ENCODE data around the gene SLC19A1. TPM values are rescaled to one million over a fixed set of nuclear protein-coding genes. Genes with fewer than 3 reads are reported as not detected.

The SLC19A1 gene
- total RNA-seq, 1 donor from 2014 or later, result 6.5 TPM

- peaks cover 8% of the 10 kb centered on the region for H3K4me1 Mint-ChIP-seq (ENCODE audit: low read depth)
- DNase-seq (ENCODE audit: low spot score), result no peak
- TF ChIP-seq CTCF (IDR thresholded peaks at IDR 0.05), result no peak
- H3K27me3 Mint-ChIP-seq (ENCODE audit: low read depth), result no peaks in the 10 kb centered on the region
- no peak overlapping the region for H3K27ac Mint-ChIP-seq (ENCODE audit: unreplicated experiment)
- no peak overlapping the region for H3K4me3 Mint-ChIP-seq (ENCODE audit: unreplicated experiment)
- H3K36me3 Mint-ChIP-seq (ENCODE audit: low read depth), result peaks cover 9% of the 10 kb centered on the region
- H3K9me3 Mint-ChIP-seq (ENCODE audit: low read depth), result no peaks in the 10 kb centered on the region
Observed at GRCh38 chr21:45492765-45493164, 49.5 kb downstream of the SLC19A1 start.

DNA sequence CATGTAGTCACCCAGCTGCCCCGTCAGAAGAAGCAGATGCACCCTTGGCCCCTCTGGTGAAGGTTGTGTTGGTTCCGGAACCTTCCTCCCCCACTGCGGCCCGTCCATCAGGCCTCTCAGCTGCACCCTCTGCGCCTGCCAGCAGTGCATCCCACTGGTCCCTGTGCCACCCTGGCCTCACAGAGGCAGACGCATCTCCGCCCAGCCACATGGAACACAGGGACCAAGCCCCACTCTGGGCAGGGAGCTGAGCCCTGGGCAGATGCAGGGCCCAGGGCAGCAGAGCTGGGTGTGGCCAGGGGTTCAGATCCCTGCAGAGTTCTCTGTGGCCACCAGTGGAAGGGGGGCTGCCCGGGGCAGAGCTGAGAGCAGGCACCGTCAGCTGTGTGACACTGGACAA lies 50.6 kb downstream of the SLC19A1 start:
- no peak overlapping the region for H3K4me3 Mint-ChIP-seq (ENCODE audit: unreplicated experiment)
- H3K4me1 Mint-ChIP-seq (ENCODE audit: low read depth), result peaks cover 11% of the 10 kb centered on the region
- no peak for DNase-seq (ENCODE audit: low spot score)
- H3K9me3 Mint-ChIP-seq (ENCODE audit: low read depth), result no peaks in the 10 kb centered on the region
- no peak overlapping the region for H3K27ac Mint-ChIP-seq (ENCODE audit: unreplicated experiment)
- TF ChIP-seq CTCF (IDR thresholded peaks at IDR 0.05), result no peak
- H3K27me3 Mint-ChIP-seq (ENCODE audit: low read depth), result no peaks in the 10 kb centered on the region
- peaks cover 10% of the 10 kb centered on the region for H3K36me3 Mint-ChIP-seq (ENCODE audit: low read depth)

DNA sequence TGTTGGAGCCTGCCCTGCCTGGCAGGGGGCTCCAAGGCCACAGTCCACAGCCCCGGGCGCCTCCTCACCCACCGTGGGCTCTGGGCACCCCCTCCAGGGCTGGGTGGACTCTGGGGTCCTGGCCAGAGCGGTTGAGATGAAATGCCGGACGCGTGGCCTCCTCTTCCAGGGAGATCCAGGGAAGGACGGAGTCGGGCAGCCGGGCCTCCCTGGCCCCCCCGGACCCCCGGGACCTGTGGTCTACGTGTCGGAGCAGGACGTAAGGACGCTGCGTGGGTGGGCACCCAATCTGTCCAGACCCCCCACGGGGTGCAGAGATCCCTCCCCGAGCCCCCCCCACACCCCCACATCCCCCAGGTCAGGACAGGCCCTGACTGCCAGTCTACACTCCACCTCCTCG lies 51.2 kb downstream of the SLC19A1 start:
- Mint-ChIP-seq H3K4me3 (ENCODE audit: unreplicated experiment) (no peak overlapping the region), H3K27ac (ENCODE audit: unreplicated experiment) (no peak overlapping the region)

GRCh38 chr21:45490049-45490731 lies 52.0 kb downstream of the SLC19A1 start:
- TF ChIP-seq CTCF (IDR thresholded peaks at IDR 0.05), result no peak
- Mint-ChIP-seq H3K4me1 (ENCODE audit: low read depth) (peaks cover 11% of the 10 kb centered on the region), H3K9me3 (ENCODE audit: low read depth) (no peaks in the 10 kb centered on the region), H3K27me3 (ENCODE audit: low read depth) (no peaks in the 10 kb centered on the region), H3K36me3 (ENCODE audit: low read depth) (peaks cover 10% of the 10 kb centered on the region), H3K27ac (ENCODE audit: unreplicated experiment) (no peak overlapping the region), H3K4me3 (ENCODE audit: unreplicated experiment) (no peak overlapping the region)
- DNase-seq (ENCODE audit: low spot score), result no peak

More for the DNA sequence above, 51.2 kb downstream of the SLC19A1 start:
- Mint-ChIP-seq H3K36me3 (ENCODE audit: low read depth) (peaks cover 12% of the 10 kb centered on the region), H3K4me1 (ENCODE audit: low read depth) (peaks cover 11% of the 10 kb centered on the region), H3K27me3 (ENCODE audit: low read depth) (no peaks in the 10 kb centered on the region), H3K9me3 (ENCODE audit: low read depth) (no peaks in the 10 kb centered on the region)
- no peak for TF ChIP-seq CTCF (IDR thresholded peaks at IDR 0.05)
- DNase-seq (ENCODE audit: low spot score), result no peak

GRCh38 chr21:45489722-45489982 lies 52.6 kb downstream of the SLC19A1 start:
- no peaks in the 10 kb centered on the region for H3K9me3 Mint-ChIP-seq (ENCODE audit: low read depth)
- H3K4me1 Mint-ChIP-seq (ENCODE audit: low read depth), result peaks cover 11% of the 10 kb centered on the region
- H3K27ac Mint-ChIP-seq (ENCODE audit: unreplicated experiment), result no peak overlapping the region
- no peak for DNase-seq (ENCODE audit: low spot score)
- peaks cover 11% of the 10 kb centered on the region for H3K36me3 Mint-ChIP-seq (ENCODE audit: low read depth)
- no peak overlapping the region for H3K4me3 Mint-ChIP-seq (ENCODE audit: unreplicated experiment)
- no peak for TF ChIP-seq CTCF (IDR thresholded peaks at IDR 0.05)
- H3K27me3 Mint-ChIP-seq (ENCODE audit: low read depth), result no peaks in the 10 kb centered on the region
